HepG2 (cell line): ENCODE data around the gene PPAT. TPM values are rescaled to one million over a fixed set of nuclear protein-coding genes. Genes with fewer than 3 reads are reported as not detected.

Source experiments
- BHLHE40 ChIP-seq: IDR thresholded peaks from 2 replicates; pipeline ENCODE4 v1.6.1; 2011; ENCODE audit warnings: low read length, improper control_type of control experiment
- NFKBIZ ChIP-seq: IDR thresholded peaks from 2 replicates; pipeline ENCODE4 v1.6.1; 2018; ENCODE audit warnings: missing genetic modification reagents, missing compliant biosample characterization
- THAP11 ChIP-seq: IDR thresholded peaks from 2 replicates; pipeline ENCODE4 v1.6.1; 2016; ENCODE audit warnings: missing biosample characterization, missing genetic modification reagents
- TOPORS ChIP-seq: sonication (generic); formaldehyde crosslinking; IDR thresholded peaks from 2 replicates; pipeline ENCODE4 v1.8.0; 2023; ENCODE audit warnings: mild to moderate bottlenecking, missing genetic modification reagents
- ZNF292 ChIP-seq: sonication (generic); formaldehyde crosslinking; IDR thresholded peaks from 2 replicates; pipeline ENCODE4 v1.8.1; 2022; ENCODE audit warnings: mild to moderate bottlenecking, low read depth, missing genetic modification reagents, borderline replicate concordance
- ZNF792 ChIP-seq: IDR thresholded peaks from 2 replicates; pipeline ENCODE4 v1.6.1; 2016
- polyA plus RNA-seq, 8 experiments: library from polyadenylated mRNA; depleted of rRNA in 3 of 8; stranded (reverse) in 7 of 8; unstranded in 1 of 8; fragments of >200 nt; fragmentation: Illumina TruSeq in 4 of 8; extraction: Trizol in 4 of 8; gene quantifications; 2 replicates each; pipeline versions ENCODE4 v1.2.1 to v1.2.3, GENCODE V29; 2011 to 2016; ENCODE audit warnings: low read depth in 4 of 8, missing spikeins in 1 of 8, mixed read lengths in 1 of 8; ENCODE audit not compliant: insufficient read depth in 1 of 8
- total RNA-seq, 5 experiments: library from RNA; depleted of rRNA; stranded (reverse); fragments of >200 nt; fragmentation: Illumina TruSeq; extraction: Trizol; gene quantifications; 2 replicates each; pipeline ENCODE4 v1.2.3, GENCODE V29; 2016; ENCODE audit warnings: low read depth in 1 of 5
- TF ChIP-seq, protein P1 (sequence below): sonication (generic); formaldehyde crosslinking; IDR thresholded peaks from 2 replicates; pipeline ENCODE4 v1.9.0; 2021; ENCODE audit warnings: missing genetic modification reagents, borderline replicate concordance
- TF ChIP-seq, protein P2 (sequence below): sonication (generic); formaldehyde crosslinking; IDR thresholded peaks from 2 replicates; pipeline ENCODE4 v1.4.0; 2020; ENCODE audit warnings: mild to moderate bottlenecking, missing genetic modification reagents
- TF ChIP-seq, protein P3 (sequence below): sonication (generic); formaldehyde crosslinking; IDR thresholded peaks from 2 replicates; pipeline ENCODE4 v1.4.0; 2020; ENCODE audit warnings: mild to moderate bottlenecking, missing genetic modification reagents
- TF ChIP-seq, protein P4 (sequence below): sonication (generic); formaldehyde crosslinking; IDR thresholded peaks from 2 replicates; pipeline ENCODE4 v1.8.0; 2022; ENCODE audit warnings: missing genetic modification reagents, mild to moderate bottlenecking, borderline replicate concordance
- TF ChIP-seq, protein P5 (sequence below): sonication (generic); formaldehyde crosslinking; IDR thresholded peaks from 2 replicates; pipeline ENCODE4 v1.4.0; 2020; ENCODE audit warnings: missing genetic modification reagents
- TF ChIP-seq, protein P6 (sequence below): sonication (generic); formaldehyde crosslinking; IDR thresholded peaks from 2 replicates; pipeline ENCODE4 v1.5.1; 2020; ENCODE audit warnings: mild to moderate bottlenecking, missing genetic modification reagents, moderate library complexity
- TF ChIP-seq, protein P7 (sequence below): sonication (generic); formaldehyde crosslinking; IDR thresholded peaks from 2 replicates; pipeline ENCODE4 v1.5.0; 2020; ENCODE audit warnings: missing genetic modification reagents, mild to moderate bottlenecking, borderline replicate concordance

Gene PPAT
- total and polyA plus RNA-seq, 2 of the 13 experiments (the other 11 are each of a cell fraction or from before 2014, with no cell fraction given) = 16.9 to 62.6 TPM

DNA sequence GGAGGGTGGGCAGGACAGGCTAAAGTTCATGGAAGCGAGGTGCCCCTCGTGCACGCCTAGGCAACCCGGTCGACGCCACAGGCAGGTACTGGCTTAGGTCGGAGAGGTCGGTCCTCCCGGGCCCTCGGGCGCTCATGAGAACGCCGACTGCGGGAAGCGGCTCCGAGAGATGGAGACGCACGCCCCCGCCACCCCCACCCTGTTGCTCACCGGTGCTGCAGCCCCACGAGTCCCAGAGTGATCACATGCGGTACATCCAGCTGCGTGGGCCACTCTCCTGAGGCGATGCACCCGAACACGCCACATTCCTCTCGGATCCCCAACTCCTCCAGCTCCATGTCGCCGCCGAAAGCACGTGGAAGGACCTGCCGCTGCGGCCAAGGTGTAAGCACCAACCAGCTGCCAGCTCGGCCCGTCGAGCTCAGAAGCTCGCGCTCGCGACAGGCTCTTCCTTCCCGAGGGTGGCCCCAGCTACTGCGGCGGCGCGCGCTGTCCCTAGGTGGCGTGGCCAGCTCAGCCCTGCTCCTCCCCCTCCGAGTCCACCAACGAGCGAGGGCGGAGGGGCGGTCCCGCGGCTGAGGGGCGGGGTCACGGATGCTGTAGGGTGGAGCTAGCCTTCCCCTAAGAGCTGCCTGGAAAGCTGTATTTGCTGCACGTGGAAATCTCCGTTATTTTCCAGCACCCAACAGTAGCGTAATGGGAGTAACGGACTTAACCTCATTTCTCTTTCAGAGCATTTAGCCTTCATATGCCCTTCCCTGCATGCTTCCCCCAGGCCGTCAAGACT lies at the start of gene PPAT (continued):
- TF ChIP-seq, protein P1, sequence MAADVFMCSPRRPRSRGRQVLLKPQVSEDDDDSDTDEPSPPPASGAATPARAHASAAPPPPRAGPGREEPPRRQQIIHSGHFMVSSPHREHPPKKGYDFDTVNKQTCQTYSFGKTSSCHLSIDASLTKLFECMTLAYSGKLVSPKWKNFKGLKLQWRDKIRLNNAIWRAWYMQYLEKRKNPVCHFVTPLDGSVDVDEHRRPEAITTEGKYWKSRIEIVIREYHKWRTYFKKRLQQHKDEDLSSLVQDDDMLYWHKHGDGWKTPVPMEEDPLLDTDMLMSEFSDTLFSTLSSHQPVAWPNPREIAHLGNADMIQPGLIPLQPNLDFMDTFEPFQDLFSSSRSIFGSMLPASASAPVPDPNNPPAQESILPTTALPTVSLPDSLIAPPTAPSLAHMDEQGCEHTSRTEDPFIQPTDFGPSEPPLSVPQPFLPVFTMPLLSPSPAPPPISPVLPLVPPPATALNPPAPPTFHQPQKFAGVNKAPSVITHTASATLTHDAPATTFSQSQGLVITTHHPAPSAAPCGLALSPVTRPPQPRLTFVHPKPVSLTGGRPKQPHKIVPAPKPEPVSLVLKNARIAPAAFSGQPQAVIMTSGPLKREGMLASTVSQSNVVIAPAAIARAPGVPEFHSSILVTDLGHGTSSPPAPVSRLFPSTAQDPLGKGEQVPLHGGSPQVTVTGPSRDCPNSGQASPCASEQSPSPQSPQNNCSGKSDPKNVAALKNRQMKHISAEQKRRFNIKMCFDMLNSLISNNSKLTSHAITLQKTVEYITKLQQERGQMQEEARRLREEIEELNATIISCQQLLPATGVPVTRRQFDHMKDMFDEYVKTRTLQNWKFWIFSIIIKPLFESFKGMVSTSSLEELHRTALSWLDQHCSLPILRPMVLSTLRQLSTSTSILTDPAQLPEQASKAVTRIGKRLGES = no peak
- TF ChIP-seq, protein P2, sequence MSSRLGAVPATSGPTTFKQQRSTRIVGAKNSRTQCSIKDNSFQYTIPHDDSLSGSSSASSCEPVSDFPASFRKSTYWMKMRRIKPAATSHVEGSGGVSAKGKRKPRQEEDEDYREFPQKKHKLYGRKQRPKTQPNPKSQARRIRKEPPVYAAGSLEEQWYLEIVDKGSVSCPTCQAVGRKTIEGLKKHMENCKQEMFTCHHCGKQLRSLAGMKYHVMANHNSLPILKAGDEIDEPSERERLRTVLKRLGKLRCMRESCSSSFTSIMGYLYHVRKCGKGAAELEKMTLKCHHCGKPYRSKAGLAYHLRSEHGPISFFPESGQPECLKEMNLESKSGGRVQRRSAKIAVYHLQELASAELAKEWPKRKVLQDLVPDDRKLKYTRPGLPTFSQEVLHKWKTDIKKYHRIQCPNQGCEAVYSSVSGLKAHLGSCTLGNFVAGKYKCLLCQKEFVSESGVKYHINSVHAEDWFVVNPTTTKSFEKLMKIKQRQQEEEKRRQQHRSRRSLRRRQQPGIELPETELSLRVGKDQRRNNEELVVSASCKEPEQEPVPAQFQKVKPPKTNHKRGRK (CRISPR knock-in tag) = no peak
- 0 out of 2 replicates have a peak, but pooled peaks have one; percentile 52 for TF ChIP-seq TOPORS (CRISPR knock-in tag)
- peak; percentile 41; the same call in 1 of the 2 replicates for TF ChIP-seq BHLHE40
- TF ChIP-seq, protein P3, sequence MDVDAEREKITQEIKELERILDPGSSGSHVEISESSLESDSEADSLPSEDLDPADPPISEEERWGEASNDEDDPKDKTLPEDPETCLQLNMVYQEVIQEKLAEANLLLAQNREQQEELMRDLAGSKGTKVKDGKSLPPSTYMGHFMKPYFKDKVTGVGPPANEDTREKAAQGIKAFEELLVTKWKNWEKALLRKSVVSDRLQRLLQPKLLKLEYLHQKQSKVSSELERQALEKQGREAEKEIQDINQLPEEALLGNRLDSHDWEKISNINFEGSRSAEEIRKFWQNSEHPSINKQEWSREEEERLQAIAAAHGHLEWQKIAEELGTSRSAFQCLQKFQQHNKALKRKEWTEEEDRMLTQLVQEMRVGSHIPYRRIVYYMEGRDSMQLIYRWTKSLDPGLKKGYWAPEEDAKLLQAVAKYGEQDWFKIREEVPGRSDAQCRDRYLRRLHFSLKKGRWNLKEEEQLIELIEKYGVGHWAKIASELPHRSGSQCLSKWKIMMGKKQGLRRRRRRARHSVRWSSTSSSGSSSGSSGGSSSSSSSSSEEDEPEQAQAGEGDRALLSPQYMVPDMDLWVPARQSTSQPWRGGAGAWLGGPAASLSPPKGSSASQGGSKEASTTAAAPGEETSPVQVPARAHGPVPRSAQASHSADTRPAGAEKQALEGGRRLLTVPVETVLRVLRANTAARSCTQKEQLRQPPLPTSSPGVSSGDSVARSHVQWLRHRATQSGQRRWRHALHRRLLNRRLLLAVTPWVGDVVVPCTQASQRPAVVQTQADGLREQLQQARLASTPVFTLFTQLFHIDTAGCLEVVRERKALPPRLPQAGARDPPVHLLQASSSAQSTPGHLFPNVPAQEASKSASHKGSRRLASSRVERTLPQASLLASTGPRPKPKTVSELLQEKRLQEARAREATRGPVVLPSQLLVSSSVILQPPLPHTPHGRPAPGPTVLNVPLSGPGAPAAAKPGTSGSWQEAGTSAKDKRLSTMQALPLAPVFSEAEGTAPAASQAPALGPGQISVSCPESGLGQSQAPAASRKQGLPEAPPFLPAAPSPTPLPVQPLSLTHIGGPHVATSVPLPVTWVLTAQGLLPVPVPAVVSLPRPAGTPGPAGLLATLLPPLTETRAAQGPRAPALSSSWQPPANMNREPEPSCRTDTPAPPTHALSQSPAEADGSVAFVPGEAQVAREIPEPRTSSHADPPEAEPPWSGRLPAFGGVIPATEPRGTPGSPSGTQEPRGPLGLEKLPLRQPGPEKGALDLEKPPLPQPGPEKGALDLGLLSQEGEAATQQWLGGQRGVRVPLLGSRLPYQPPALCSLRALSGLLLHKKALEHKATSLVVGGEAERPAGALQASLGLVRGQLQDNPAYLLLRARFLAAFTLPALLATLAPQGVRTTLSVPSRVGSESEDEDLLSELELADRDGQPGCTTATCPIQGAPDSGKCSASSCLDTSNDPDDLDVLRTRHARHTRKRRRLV (CRISPR knock-in tag) = peak; percentile 84
- TF ChIP-seq ZNF292 (CRISPR knock-in tag) = peak; percentile 58; the same call in 1 of the 2 replicates
- TF ChIP-seq, protein P4, sequence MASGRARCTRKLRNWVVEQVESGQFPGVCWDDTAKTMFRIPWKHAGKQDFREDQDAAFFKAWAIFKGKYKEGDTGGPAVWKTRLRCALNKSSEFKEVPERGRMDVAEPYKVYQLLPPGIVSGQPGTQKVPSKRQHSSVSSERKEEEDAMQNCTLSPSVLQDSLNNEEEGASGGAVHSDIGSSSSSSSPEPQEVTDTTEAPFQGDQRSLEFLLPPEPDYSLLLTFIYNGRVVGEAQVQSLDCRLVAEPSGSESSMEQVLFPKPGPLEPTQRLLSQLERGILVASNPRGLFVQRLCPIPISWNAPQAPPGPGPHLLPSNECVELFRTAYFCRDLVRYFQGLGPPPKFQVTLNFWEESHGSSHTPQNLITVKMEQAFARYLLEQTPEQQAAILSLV (CRISPR knock-in tag) = 0 out of 2 replicates have a peak, but pooled peaks have one; percentile 35
- no peak for TF ChIP-seq NFKBIZ (CRISPR knock-in tag)
- peak; percentile 49; the same call in 1 of the 2 replicates for TF ChIP-seq ZNF792 (CRISPR knock-in tag)
- TF ChIP-seq, protein P5, sequence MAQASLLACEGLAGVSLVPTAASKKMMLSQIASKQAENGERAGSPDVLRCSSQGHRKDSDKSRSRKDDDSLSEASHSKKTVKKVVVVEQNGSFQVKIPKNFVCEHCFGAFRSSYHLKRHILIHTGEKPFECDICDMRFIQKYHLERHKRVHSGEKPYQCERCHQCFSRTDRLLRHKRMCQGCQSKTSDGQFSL (CRISPR knock-in tag) = peak; percentile 25; the same call in 1 of the 2 replicates
- TF ChIP-seq THAP11 (CRISPR knock-in tag) = peak; percentile 31; the same call in 1 of the 2 replicates
- TF ChIP-seq, protein P6, sequence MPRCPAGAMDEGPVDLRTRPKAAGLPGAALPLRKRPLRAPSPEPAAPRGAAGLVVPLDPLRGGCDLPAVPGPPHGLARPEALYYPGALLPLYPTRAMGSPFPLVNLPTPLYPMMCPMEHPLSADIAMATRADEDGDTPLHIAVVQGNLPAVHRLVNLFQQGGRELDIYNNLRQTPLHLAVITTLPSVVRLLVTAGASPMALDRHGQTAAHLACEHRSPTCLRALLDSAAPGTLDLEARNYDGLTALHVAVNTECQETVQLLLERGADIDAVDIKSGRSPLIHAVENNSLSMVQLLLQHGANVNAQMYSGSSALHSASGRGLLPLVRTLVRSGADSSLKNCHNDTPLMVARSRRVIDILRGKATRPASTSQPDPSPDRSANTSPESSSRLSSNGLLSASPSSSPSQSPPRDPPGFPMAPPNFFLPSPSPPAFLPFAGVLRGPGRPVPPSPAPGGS (CRISPR knock-in tag) = peak; percentile 35; the same call in 1 of the 2 replicates
- TF ChIP-seq, protein P7, sequence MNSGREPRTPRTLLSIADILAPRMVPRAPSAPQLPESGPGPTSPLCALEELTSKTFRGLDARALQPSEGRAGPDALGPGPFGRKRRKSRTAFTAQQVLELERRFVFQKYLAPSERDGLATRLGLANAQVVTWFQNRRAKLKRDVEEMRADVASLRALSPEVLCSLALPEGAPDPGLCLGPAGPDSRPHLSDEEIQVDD (CRISPR knock-in tag) = peak; percentile 15; the same call in 1 of the 2 replicates
